ENCODE results near the gene DCLK1.

The DCLK1 gene

DNA sequence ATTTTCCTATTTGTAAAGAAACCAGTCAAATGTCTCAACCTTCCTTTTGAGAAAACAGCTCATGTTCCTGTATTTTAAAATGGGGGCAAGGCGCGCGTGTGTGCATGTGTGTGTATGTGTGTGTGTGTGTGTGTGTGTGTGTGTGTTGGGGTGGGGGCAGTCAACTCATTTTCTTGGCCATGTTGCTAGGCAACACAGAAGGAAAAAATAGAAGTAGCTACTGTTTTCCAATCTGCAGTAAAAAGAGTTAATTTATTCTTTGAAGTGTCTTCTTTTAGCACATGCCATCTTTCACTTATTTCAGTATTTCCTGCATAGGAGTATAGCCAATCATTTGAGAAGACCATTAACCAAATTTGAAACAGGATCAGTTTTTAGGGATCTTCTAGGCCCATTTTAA is 279.3 kb downstream of the DCLK1 start:
- H3K27me3 ChIP-seq (ENCODE audit: insufficient read depth, poor library complexity, severe bottlenecking): peaks cover 11% of the 10 kb centered on the region
- H3K27ac ChIP-seq (replicated peaks): no peak overlapping the region
- no peak for DNase-seq (ENCODE audit: low read depth in 1 of 2, low spot score in 1 of 2)
- H3K4me3 ChIP-seq (replicated peaks; ENCODE audit: insufficient read depth, low read length): no peak overlapping the region
- TF ChIP-seq GABPA (IDR thresholded peaks at IDR 0.05; ENCODE audit: low read depth) (no peak), SPI1 (IDR thresholded peaks at IDR 0.05; ENCODE audit: borderline replicate concordance, low read depth) (no peak), POLR2AphosphoS5 (IDR thresholded peaks at IDR 0.05; ENCODE audit: low read depth) (no peak)
- TF ChIP-seq, protein P1, sequence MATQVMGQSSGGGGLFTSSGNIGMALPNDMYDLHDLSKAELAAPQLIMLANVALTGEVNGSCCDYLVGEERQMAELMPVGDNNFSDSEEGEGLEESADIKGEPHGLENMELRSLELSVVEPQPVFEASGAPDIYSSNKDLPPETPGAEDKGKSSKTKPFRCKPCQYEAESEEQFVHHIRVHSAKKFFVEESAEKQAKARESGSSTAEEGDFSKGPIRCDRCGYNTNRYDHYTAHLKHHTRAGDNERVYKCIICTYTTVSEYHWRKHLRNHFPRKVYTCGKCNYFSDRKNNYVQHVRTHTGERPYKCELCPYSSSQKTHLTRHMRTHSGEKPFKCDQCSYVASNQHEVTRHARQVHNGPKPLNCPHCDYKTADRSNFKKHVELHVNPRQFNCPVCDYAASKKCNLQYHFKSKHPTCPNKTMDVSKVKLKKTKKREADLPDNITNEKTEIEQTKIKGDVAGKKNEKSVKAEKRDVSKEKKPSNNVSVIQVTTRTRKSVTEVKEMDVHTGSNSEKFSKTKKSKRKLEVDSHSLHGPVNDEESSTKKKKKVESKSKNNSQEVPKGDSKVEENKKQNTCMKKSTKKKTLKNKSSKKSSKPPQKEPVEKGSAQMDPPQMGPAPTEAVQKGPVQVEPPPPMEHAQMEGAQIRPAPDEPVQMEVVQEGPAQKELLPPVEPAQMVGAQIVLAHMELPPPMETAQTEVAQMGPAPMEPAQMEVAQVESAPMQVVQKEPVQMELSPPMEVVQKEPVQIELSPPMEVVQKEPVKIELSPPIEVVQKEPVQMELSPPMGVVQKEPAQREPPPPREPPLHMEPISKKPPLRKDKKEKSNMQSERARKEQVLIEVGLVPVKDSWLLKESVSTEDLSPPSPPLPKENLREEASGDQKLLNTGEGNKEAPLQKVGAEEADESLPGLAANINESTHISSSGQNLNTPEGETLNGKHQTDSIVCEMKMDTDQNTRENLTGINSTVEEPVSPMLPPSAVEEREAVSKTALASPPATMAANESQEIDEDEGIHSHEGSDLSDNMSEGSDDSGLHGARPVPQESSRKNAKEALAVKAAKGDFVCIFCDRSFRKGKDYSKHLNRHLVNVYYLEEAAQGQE (IDR thresholded peaks at IDR 0.05; ENCODE audit: insufficient replicate concordance, low read depth): no peak
- TF ChIP-seq, protein P2, sequence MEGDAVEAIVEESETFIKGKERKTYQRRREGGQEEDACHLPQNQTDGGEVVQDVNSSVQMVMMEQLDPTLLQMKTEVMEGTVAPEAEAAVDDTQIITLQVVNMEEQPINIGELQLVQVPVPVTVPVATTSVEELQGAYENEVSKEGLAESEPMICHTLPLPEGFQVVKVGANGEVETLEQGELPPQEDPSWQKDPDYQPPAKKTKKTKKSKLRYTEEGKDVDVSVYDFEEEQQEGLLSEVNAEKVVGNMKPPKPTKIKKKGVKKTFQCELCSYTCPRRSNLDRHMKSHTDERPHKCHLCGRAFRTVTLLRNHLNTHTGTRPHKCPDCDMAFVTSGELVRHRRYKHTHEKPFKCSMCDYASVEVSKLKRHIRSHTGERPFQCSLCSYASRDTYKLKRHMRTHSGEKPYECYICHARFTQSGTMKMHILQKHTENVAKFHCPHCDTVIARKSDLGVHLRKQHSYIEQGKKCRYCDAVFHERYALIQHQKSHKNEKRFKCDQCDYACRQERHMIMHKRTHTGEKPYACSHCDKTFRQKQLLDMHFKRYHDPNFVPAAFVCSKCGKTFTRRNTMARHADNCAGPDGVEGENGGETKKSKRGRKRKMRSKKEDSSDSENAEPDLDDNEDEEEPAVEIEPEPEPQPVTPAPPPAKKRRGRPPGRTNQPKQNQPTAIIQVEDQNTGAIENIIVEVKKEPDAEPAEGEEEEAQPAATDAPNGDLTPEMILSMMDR (IDR thresholded peaks at IDR 0.05; ENCODE audit: insufficient read depth, low read length): no peak

DNA sequence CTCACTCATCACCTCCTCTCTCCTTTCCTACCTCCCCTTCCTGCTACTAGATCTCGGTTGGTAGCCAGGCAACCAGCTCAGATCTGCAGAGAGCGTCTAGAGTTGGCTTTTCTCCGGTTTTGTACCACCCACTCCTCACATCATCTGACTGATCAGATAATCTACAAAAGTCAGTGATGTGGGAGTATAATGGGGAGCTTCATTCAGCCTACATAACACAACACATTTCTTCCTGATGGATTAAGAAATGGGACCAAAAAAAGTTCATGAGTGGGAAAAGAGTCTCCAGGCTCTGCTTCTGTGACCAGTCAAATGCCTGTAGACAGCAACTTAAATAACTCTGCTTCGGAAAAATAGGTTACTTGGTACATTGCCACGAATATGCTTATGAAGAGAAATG is 279.8 kb downstream of the DCLK1 start:
- no peak for DNase-seq (ENCODE audit: low read depth in 1 of 2, low spot score in 1 of 2)
- Histone ChIP-seq H3K4me3 (replicated peaks; ENCODE audit: insufficient read depth, low read length) (no peak overlapping the region), H3K27me3 (ENCODE audit: insufficient read depth, poor library complexity, severe bottlenecking) (peaks cover 6% of the 10 kb centered on the region), H3K27ac (replicated peaks) (no peak overlapping the region)
- TF ChIP-seq, protein P2 (IDR thresholded peaks at IDR 0.05; ENCODE audit: insufficient read depth, low read length): no peak
- TF ChIP-seq, protein P1 (IDR thresholded peaks at IDR 0.05; ENCODE audit: insufficient replicate concordance, low read depth): no peak
- TF ChIP-seq SPI1 (IDR thresholded peaks at IDR 0.05; ENCODE audit: borderline replicate concordance, low read depth) (no peak), POLR2AphosphoS5 (IDR thresholded peaks at IDR 0.05; ENCODE audit: low read depth) (no peak), GABPA (IDR thresholded peaks at IDR 0.05; ENCODE audit: low read depth) (no peak)

DNA sequence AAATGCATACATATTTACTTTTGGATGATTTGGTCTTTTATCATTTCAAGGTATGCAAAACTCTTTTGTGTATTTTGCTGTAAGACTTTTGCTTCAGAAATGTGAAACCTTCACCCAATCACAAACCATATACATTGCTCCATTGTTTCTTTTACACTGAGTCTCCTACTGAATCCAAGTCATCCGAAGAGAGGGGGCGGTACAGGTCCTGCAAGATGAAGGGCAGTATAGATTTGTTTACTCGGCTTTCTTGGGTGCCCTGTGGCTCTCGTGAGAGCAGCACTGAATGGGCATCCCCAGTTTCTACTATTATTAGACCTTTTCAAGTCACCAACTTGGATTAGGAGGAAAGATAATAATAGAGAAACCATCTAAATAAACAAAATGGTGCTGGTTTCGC is 280.6 kb downstream of the DCLK1 start:
- Histone ChIP-seq H3K27ac (replicated peaks) (no peak overlapping the region), H3K27me3 (ENCODE audit: insufficient read depth, poor library complexity, severe bottlenecking) (peaks cover 6% of the 10 kb centered on the region), H3K4me3 (replicated peaks; ENCODE audit: insufficient read depth, low read length) (no peak overlapping the region)
- DNase-seq (ENCODE audit: low read depth in 1 of 2, low spot score in 1 of 2): no peak
- TF ChIP-seq, protein P1 (IDR thresholded peaks at IDR 0.05; ENCODE audit: insufficient replicate concordance, low read depth): no peak
- TF ChIP-seq SPI1 (IDR thresholded peaks at IDR 0.05; ENCODE audit: borderline replicate concordance, low read depth) (no peak), GABPA (IDR thresholded peaks at IDR 0.05; ENCODE audit: low read depth) (no peak), POLR2AphosphoS5 (IDR thresholded peaks at IDR 0.05; ENCODE audit: low read depth) (no peak)
- TF ChIP-seq, protein P2 (IDR thresholded peaks at IDR 0.05; ENCODE audit: insufficient read depth, low read length): no peak
